Thyroid gland (tissue), 4 donors: ENCODE measurements around the gene SLC38A10.

Source experiments
- CTCF ChIP-seq, 6 experiments: fragments of 200-600 bp in 3 of 6; fragments of 450-650 bp in 3 of 6; sonication (generic) in 3 of 6; IDR thresholded peaks; one replicate each; pipeline ENCODE4 v1.5.1; 2016 to 2019; ENCODE audit warnings: antibody characterized with exemption in 6 of 6, mild to moderate bottlenecking in 2 of 6, inconsistent platforms in 1 of 6, moderate library complexity in 1 of 6
- POLR2A ChIP-seq, 2 donors: fragments of 450-650 bp; IDR thresholded peaks; one replicate each; pipeline ENCODE4 v1.6.1; 2017; ENCODE audit warnings: antibody characterized with exemption in 2 of 2, mild to moderate bottlenecking in 2 of 2, moderate library complexity in 1 of 2

- TF ChIP-seq CTCF (IDR thresholded peaks at IDR 0.05), result no peak
- TF ChIP-seq POLR2A (IDR thresholded peaks at IDR 0.05), result peak in 1 of 2 donors; percentile 39
Observed at GRCh38 chr17:81222906-81223761, 72.0 kb downstream of the SLC38A10 start, which contains the start of gene CEP131.
